HepG2 (cell line): ENCODE data around the gene NDRG2. TPM values are rescaled to one million over a fixed set of nuclear protein-coding genes. Genes with fewer than 3 reads are reported as not detected.

ENCODE experiments used
- BCL6 ChIP-seq: IDR thresholded peaks from 2 replicates; pipeline ENCODE4 v1.6.1; 2016; ENCODE audit warnings: missing genetic modification reagents, missing compliant biosample characterization
- CSRNP2 ChIP-seq: sonication (generic); formaldehyde crosslinking; conservative IDR thresholded peaks from 2 replicates; pipeline ENCODE4 v1.8.0; 2022; ENCODE audit warnings: low read depth, missing genetic modification reagents
- HIVEP1 ChIP-seq: sonication (generic); formaldehyde crosslinking; IDR thresholded peaks from 2 replicates; pipeline ENCODE4 v1.4.0; 2020; ENCODE audit warnings: mild to moderate bottlenecking, missing genetic modification reagents
- IRF9 ChIP-seq: sonication (generic); formaldehyde crosslinking; IDR thresholded peaks from 2 replicates; pipeline ENCODE4 v1.8.0; 2022; ENCODE audit warnings: missing genetic modification reagents, mild to moderate bottlenecking, borderline replicate concordance
- ISX ChIP-seq: sonication (generic); formaldehyde crosslinking; conservative IDR thresholded peaks from 2 replicates; pipeline ENCODE4 v1.5.0; 2020; ENCODE audit warnings: missing genetic modification reagents
- KDM3A ChIP-seq: IDR thresholded peaks from 2 replicates; pipeline ENCODE4 v1.6.1; 2018; ENCODE audit warnings: low read depth, missing compliant biosample characterization
- NCOA2 ChIP-seq: sonication (generic); formaldehyde crosslinking; IDR thresholded peaks from 2 replicates; pipeline ENCODE4 v1.8.0; 2022; ENCODE audit warnings: inconsistent platforms
- POLR2A ChIP-seq, 2 experiments: IDR thresholded peaks; 2 replicates each; pipeline ENCODE4 v1.6.1; 2011; ENCODE audit warnings: low read depth in 2 of 2, low read length in 2 of 2, mild to moderate bottlenecking in 1 of 2, moderate library complexity in 1 of 2; ENCODE audit not compliant: insufficient read depth in 1 of 2
- TARDBP ChIP-seq: sonication (generic); formaldehyde crosslinking; IDR thresholded peaks from 2 replicates; pipeline ENCODE4 v1.8.0; 2022; ENCODE audit warnings: mild to moderate bottlenecking, missing genetic modification reagents
- THAP9 ChIP-seq: sonication (generic); formaldehyde crosslinking; IDR thresholded peaks from 2 replicates; pipeline ENCODE4; 2020; ENCODE audit warnings: missing genetic modification reagents, mild to moderate bottlenecking, borderline replicate concordance
- ZBTB42 ChIP-seq: sonication (generic); formaldehyde crosslinking; IDR thresholded peaks from 2 replicates; pipeline ENCODE4 v1.5.0; 2020; ENCODE audit warnings: mild to moderate bottlenecking, missing genetic modification reagents
- ZNF3 ChIP-seq: IDR thresholded peaks from 2 replicates; pipeline ENCODE4 v1.7.0; 2017; ENCODE audit warnings: inconsistent platforms
- ZNF335 ChIP-seq: sonication (generic); formaldehyde crosslinking; IDR thresholded peaks from 2 replicates; pipeline ENCODE4 v1.4.0; 2020; ENCODE audit warnings: missing genetic modification reagents
- ZNF343 ChIP-seq: sonication (generic); formaldehyde crosslinking; IDR thresholded peaks from 2 replicates; pipeline ENCODE4 v1.4.0; 2020; ENCODE audit warnings: mild to moderate bottlenecking, missing genetic modification reagents
- ZNF407 ChIP-seq: sonication (generic); formaldehyde crosslinking; IDR thresholded peaks from one replicate; pipeline ENCODE4 v1.5.1; 2020; ENCODE audit warnings: mild to moderate bottlenecking, missing genetic modification reagents; ENCODE audit errors: not compliant biosample characterization
- ZNF543 ChIP-seq: sonication (generic); formaldehyde crosslinking; IDR thresholded peaks from 2 replicates; pipeline ENCODE4 v1.4.0; 2020; ENCODE audit warnings: mild to moderate bottlenecking, missing genetic modification reagents
- polyA plus RNA-seq, 8 experiments: library from polyadenylated mRNA; depleted of rRNA in 3 of 8; stranded (reverse) in 7 of 8; unstranded in 1 of 8; fragments of >200 nt; fragmentation: Illumina TruSeq in 4 of 8; extraction: Trizol in 4 of 8; gene quantifications; 2 replicates each; pipeline versions ENCODE4 v1.2.1 to v1.2.3, GENCODE V29; 2011 to 2016; ENCODE audit warnings: low read depth in 4 of 8, missing spikeins in 1 of 8, mixed read lengths in 1 of 8; ENCODE audit not compliant: insufficient read depth in 1 of 8
- total RNA-seq, 5 experiments: library from RNA; depleted of rRNA; stranded (reverse); fragments of >200 nt; fragmentation: Illumina TruSeq; extraction: Trizol; gene quantifications; 2 replicates each; pipeline ENCODE4 v1.2.3, GENCODE V29; 2016; ENCODE audit warnings: low read depth in 1 of 5

The NDRG2 gene
- total and polyA plus RNA-seq, 2 of the 13 experiments (the other 11 are each of a cell fraction or from before 2014, with no cell fraction given), result 27.2 to 189 TPM

- TF ChIP-seq POLR2A (IDR thresholded peaks at IDR 0.05; ENCODE audit: insufficient read depth in 1 of 2, low read depth in 2 of 2, low read length in 2 of 2) (peak; percentile 33 to 77; a peak in 3 of 4 replicates), ZBTB42 (CRISPR knock-in tag) (no peak), ZNF407 (CRISPR knock-in tag) (no peak), ZNF343 (CRISPR knock-in tag) (peak; percentile 58), BCL6 (CRISPR knock-in tag) (peak; percentile 79), KDM3A (CRISPR knock-in tag) (no peak), HIVEP1 (CRISPR knock-in tag) (0 out of 2 replicates have a peak, but pooled peaks have one; percentile 51), ZNF3 (CRISPR knock-in tag) (no peak), ISX (CRISPR knock-in tag) (peak; percentile 88; the same call in 1 of the 2 replicates), CSRNP2 (CRISPR knock-in tag) (no peak), ZNF335 (peak; percentile 82), TARDBP (CRISPR knock-in tag) (peak; percentile 91; the same call in 1 of the 2 replicates), THAP9 (CRISPR knock-in tag) (0 out of 2 replicates have a peak, but pooled peaks have one; percentile 50), IRF9 (CRISPR knock-in tag) (no peak), ZNF543 (CRISPR knock-in tag) (0 out of 2 replicates have a peak, but pooled peaks have one; percentile 22), NCOA2 (CRISPR knock-in tag) (peak; percentile 90)
These were observed 30.7 kb upstream of the NDRG2 start (continued) for GRCh38 chr14:21055432-21056117.
